ENCODE data around the gene SUSD4. TPM values are rescaled to one million over a fixed set of nuclear protein-coding genes. Genes with fewer than 3 reads are reported as not detected.

SUSD4 gene
- total RNA-seq, 2 donors from 2014 or later = 0.58 to 0.92 TPM

DNA sequence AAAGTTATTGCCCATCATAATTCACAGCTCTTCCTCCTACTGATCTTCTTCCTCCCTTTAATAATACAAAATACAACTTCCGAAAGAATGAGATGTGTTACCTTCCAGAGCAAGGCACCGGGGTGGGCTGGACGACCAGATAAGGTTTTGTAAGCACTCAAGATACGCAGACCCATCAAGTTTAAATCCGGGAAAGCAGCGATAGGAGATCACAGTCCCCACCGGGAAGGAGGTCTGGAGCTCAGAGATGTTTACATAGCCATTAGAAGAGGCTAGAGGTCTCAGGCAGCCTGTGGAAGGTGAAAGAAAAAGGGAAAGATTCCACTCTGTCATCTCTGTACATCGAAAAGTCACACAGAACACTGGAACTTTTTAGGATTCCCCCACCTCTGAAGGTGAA lies 99.4 kb downstream of the SUSD4 start:
- H3K27me3 Mint-ChIP-seq (ENCODE audit: insufficient read depth) = peaks cover 7% of the 10 kb centered on the region
- no peaks in the 10 kb centered on the region for H3K36me3 Mint-ChIP-seq (ENCODE audit: low read depth)
- Histone ChIP-seq H3K36me3 (ENCODE audit: control insufficient read depth, insufficient read depth, low read length) (no peaks in the 10 kb centered on the region), H3K27ac (ENCODE audit: low read depth, low read length) (no peak overlapping the region), H3K4me1 (ENCODE audit: control insufficient read depth, insufficient read depth, low read length) (peaks cover 20% of the 10 kb centered on the region), H3K9ac (ENCODE audit: extremely low read depth, low read length, poor library complexity, severe bottlenecking) (no peak overlapping the region), H3K9me3 (ENCODE audit: control insufficient read depth, low read length) (no peaks in the 10 kb centered on the region), H3K27me3 (ENCODE audit: control insufficient read depth, insufficient read depth, low read length, poor library complexity, severe bottlenecking) (no peaks in the 10 kb centered on the region), H3K4me3 (ENCODE audit: low read length) (no peak overlapping the region)
- TF ChIP-seq, protein P1, sequence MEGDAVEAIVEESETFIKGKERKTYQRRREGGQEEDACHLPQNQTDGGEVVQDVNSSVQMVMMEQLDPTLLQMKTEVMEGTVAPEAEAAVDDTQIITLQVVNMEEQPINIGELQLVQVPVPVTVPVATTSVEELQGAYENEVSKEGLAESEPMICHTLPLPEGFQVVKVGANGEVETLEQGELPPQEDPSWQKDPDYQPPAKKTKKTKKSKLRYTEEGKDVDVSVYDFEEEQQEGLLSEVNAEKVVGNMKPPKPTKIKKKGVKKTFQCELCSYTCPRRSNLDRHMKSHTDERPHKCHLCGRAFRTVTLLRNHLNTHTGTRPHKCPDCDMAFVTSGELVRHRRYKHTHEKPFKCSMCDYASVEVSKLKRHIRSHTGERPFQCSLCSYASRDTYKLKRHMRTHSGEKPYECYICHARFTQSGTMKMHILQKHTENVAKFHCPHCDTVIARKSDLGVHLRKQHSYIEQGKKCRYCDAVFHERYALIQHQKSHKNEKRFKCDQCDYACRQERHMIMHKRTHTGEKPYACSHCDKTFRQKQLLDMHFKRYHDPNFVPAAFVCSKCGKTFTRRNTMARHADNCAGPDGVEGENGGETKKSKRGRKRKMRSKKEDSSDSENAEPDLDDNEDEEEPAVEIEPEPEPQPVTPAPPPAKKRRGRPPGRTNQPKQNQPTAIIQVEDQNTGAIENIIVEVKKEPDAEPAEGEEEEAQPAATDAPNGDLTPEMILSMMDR (conservative IDR thresholded peaks at IDR 0.05) = no peak
- DNase-seq = no peak
- H3K4me3 Mint-ChIP-seq = no peak overlapping the region
- H3K4me1 Mint-ChIP-seq = peaks cover 33% of the 10 kb centered on the region
- 85 to 92% methylated on average over 6 to 8 of the region's 8 CpGs for WGBS, 2 experiments (ENCODE audit: insufficient coverage in 1 of 2, insufficient read length in 1 of 2)
- H3K9me3 Mint-ChIP-seq = no peaks in the 10 kb centered on the region
- H3K27ac Mint-ChIP-seq = no peak overlapping the region

DNA sequence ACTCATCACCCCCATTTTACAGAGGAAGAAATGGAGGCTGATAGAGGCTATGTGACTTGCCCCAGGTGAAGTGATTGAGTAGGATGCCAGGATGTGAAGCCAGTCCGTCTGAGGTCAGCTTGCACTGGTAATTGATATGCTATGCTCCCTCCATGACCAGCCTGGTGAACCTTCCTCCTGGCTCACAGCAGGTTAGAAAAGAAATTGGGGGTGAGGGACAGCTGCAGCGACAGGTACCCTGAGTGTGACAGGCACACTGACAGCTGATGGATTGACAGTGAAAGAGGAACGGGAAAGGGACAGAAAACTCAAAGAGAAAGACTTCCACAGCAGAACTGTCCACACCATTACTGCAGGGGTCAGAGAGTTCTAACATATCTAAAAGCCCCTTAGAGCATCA lies 102.1 kb downstream of the SUSD4 start:
- H3K9me3 Mint-ChIP-seq = no peaks in the 10 kb centered on the region
- H3K36me3 ChIP-seq (ENCODE audit: control insufficient read depth, insufficient read depth, low read length) = no peaks in the 10 kb centered on the region
- H3K4me3 ChIP-seq (ENCODE audit: low read length) = no peak overlapping the region
- H3K4me1 ChIP-seq (ENCODE audit: control insufficient read depth, insufficient read depth, low read length) = peaks cover 10% of the 10 kb centered on the region
- DNase-seq = no peak
- H3K9ac ChIP-seq (ENCODE audit: extremely low read depth, low read length, poor library complexity, severe bottlenecking) = no peak overlapping the region
- H3K27me3 ChIP-seq (ENCODE audit: control insufficient read depth, insufficient read depth, low read length, poor library complexity, severe bottlenecking) = no peaks in the 10 kb centered on the region
- H3K36me3 Mint-ChIP-seq (ENCODE audit: low read depth) = no peaks in the 10 kb centered on the region
- H3K4me3 Mint-ChIP-seq = no peak overlapping the region
- TF ChIP-seq, protein P1 (conservative IDR thresholded peaks at IDR 0.05) = no peak
- no peak overlapping the region for H3K27ac Mint-ChIP-seq
- H3K27me3 Mint-ChIP-seq (ENCODE audit: insufficient read depth) = peaks cover 10% of the 10 kb centered on the region
- no peaks in the 10 kb centered on the region for H3K9me3 ChIP-seq (ENCODE audit: control insufficient read depth, low read length)
- peaks cover 18% of the 10 kb centered on the region for H3K4me1 Mint-ChIP-seq
- WGBS, 2 experiments (ENCODE audit: insufficient coverage in 1 of 2, insufficient read length in 1 of 2) = 88 to 91% methylated on average over 2 to 3 of the region's 3 CpGs
- H3K27ac ChIP-seq (ENCODE audit: low read depth, low read length) = no peak overlapping the region

DNA sequence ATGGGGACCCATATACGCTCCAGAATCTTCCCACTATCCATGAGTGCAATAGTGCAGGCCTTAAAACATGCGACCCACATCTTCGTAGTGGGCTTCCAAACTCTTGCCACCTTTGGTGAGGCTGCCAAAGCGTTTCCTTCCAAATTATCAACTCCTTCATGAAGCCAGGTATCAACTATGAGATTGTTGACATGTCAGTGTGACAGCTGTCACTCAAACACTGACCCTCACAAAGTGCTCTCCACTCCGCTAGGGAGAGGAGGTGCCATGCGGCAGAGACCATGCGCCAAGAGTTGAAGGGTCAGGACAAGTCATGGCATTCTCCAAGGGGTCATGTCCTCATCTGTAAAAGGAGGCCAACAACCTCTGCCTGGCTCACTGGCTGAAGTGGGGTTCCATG lies 103.3 kb downstream of the SUSD4 start:
- peaks cover 11% of the 10 kb centered on the region for H3K27me3 Mint-ChIP-seq (ENCODE audit: insufficient read depth)
- peaks cover 11% of the 10 kb centered on the region for H3K4me1 Mint-ChIP-seq

More for the DNA sequence above, 103.3 kb downstream of the SUSD4 start:
- WGBS, 2 experiments (ENCODE audit: insufficient coverage in 1 of 2, insufficient read length in 1 of 2) = 93 to 98% methylated on average over 4 to 7 of the region's 7 CpGs
- no peaks in the 10 kb centered on the region for H3K9me3 ChIP-seq (ENCODE audit: control insufficient read depth, low read length)
- H3K36me3 ChIP-seq (ENCODE audit: control insufficient read depth, insufficient read depth, low read length) = no peaks in the 10 kb centered on the region
- no peak overlapping the region for H3K27ac Mint-ChIP-seq
- TF ChIP-seq, protein P1 (conservative IDR thresholded peaks at IDR 0.05) = no peak
- no peaks in the 10 kb centered on the region for H3K9me3 Mint-ChIP-seq
- no peaks in the 10 kb centered on the region for H3K36me3 Mint-ChIP-seq (ENCODE audit: low read depth)
- no peaks in the 10 kb centered on the region for H3K27me3 ChIP-seq (ENCODE audit: control insufficient read depth, insufficient read depth, low read length, poor library complexity, severe bottlenecking)
- H3K4me1 ChIP-seq (ENCODE audit: control insufficient read depth, insufficient read depth, low read length) = peaks cover 5% of the 10 kb centered on the region
- H3K4me3 ChIP-seq (ENCODE audit: low read length) = no peak overlapping the region
- no peak overlapping the region for H3K27ac ChIP-seq (ENCODE audit: low read depth, low read length)
- no peak overlapping the region for H3K4me3 Mint-ChIP-seq
- no peak for DNase-seq
- H3K9ac ChIP-seq (ENCODE audit: extremely low read depth, low read length, poor library complexity, severe bottlenecking) = no peak overlapping the region
